ENCODE data around the gene IFNL4.

- TF ChIP-seq CTCF (IDR thresholded peaks at IDR 0.05) (no peak), POLR2A (IDR thresholded peaks at IDR 0.05) (no peak)
These were observed 40.4 kb downstream of the IFNL4 start for GRCh38 chr19:39208175-39208795.
